Ascending aorta (tissue), 2 donors: ENCODE measurements around the gene COL8A1. TPM values are rescaled to one million over a fixed set of nuclear protein-coding genes. Genes with fewer than 3 reads are reported as not detected.

Source experiments
- DNase-seq, 2 donors: peaks; one replicate each; pipeline ENCODE4 v3.0.0-alpha.2; 2019; ENCODE audit warnings: low spot score in 2 of 2
- H3K27ac ChIP-seq, 2 donors: fragments of 200-600 bp; sonication (generic); one replicate each; pipeline ENCODE4 v1.5.1; 2016 to 2017; ENCODE audit warnings: mild to moderate bottlenecking in 1 of 2
- H3K27me3 ChIP-seq: fragments of 200-600 bp; sonication (generic); one replicate; pipeline ENCODE4 v1.5.1; 2017
- H3K36me3 ChIP-seq, 2 donors: fragments of 200-600 bp; sonication (generic); one replicate each; pipeline ENCODE4 v1.5.1; 2016
- H3K4me1 ChIP-seq, 2 donors: fragments of 200-600 bp; sonication (generic); one replicate each; pipeline ENCODE4 v1.5.1; 2016 to 2017; ENCODE audit warnings: mild to moderate bottlenecking in 1 of 2
- H3K4me3 ChIP-seq, 2 donors: fragments of 200-600 bp; sonication (generic); one replicate each; pipeline ENCODE4 v1.5.1; 2016 to 2017; ENCODE audit warnings: mild to moderate bottlenecking in 1 of 2
- H3K9me3 ChIP-seq, 2 donors: fragments of 200-600 bp; sonication (generic); one replicate each; pipeline ENCODE4 v1.5.1; 2016
- CTCF ChIP-seq, 3 experiments: fragments of 200-600 bp in 2 of 3; fragments of 450-650 bp in 1 of 3; sonication (generic) in 2 of 3; IDR thresholded peaks; one replicate each; pipeline ENCODE4 v1.5.1; 2016 to 2019; ENCODE audit warnings: antibody characterized with exemption in 3 of 3, mild to moderate bottlenecking in 1 of 3, moderate library complexity in 1 of 3
- intact Hi-C: fragments of 100-400 bp; cut with DNase I; formaldehyde crosslinking; loops from one replicate; pipeline ENCODE4 v1.15.1; 2023
- total RNA-seq: library from RNA; depleted of rRNA; stranded (reverse); fragments of >200 nt; gene quantifications from one replicate; pipeline ENCODE4 v1.1.0, GENCODE V29; 2016

Gene COL8A1
- total RNA-seq, 1 donor from 2014 or later, result 459 TPM

- Histone ChIP-seq H3K27ac (peak overlapping the region; percentile 44 to 63), H3K9me3 (no peaks in the 10 kb centered on the region), H3K4me1 (peaks cover 3 to 44% of the 10 kb centered on the region in 2 donors), H3K36me3 (peaks cover 0 to 18% of the 10 kb centered on the region in 2 donors), H3K4me3 (no peak overlapping the region), H3K27me3 (no peaks in the 10 kb centered on the region)
- intact Hi-C loops, result loop anchor here (5.0 kb wide), 1 partner anchor 46 kb away; no protein-coding TSS in a partner anchor
- no peak for TF ChIP-seq CTCF (IDR thresholded peaks at IDR 0.05)
- DNase-seq, result no peak
These were observed 68.0 kb downstream of the COL8A1 start for GRCh38 chr3:99706410-99706809.

DNA sequence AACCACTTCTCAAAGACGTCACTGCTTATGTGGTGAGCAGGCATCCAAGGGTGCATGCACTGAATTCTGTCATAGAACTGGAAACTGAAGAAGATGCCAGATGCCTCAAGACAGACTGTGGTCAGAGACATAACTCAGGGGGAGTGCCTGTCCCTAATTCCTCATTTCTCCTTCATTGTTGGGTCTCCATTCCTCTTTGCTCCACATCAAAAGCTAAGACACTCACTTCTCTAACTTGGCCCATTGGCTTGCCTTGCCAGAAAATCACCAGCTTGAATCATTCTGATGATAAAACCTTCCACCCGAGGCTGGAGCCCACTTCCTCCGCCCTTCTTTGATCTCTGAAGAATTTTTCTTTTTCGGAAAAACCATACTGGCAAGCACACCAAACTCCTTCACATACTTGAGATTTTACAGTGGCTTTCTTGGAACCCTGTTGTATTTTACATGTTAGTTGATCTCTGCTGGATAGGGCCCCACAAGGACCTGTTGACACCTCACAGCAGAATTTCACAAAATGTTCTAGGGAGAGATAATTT lies 69.9 kb downstream of the COL8A1 start:
- intact Hi-C loops, result loop anchor here (5.0 kb wide), 1 partner anchor 44 kb away; no protein-coding TSS in a partner anchor
- no peak for DNase-seq
- H3K36me3 ChIP-seq, result peaks cover 0 to 14% of the 10 kb centered on the region in 2 donors
- no peak for TF ChIP-seq CTCF (IDR thresholded peaks at IDR 0.05)
- H3K27me3 ChIP-seq, result no peaks in the 10 kb centered on the region
- H3K4me3 ChIP-seq, result no peak overlapping the region
- no peaks in the 10 kb centered on the region for H3K9me3 ChIP-seq
- H3K4me1 ChIP-seq, result peaks cover 3 to 42% of the 10 kb centered on the region in 2 donors
- H3K27ac ChIP-seq, result peak overlapping the region; percentile 60 to 63

- Histone ChIP-seq H3K4me3 (no peak overlapping the region), H3K4me1 (peaks cover 3 to 45% of the 10 kb centered on the region in 2 donors), H3K9me3 (no peaks in the 10 kb centered on the region), H3K27me3 (no peaks in the 10 kb centered on the region), H3K36me3 (peaks cover 0 to 10% of the 10 kb centered on the region in 2 donors), H3K27ac (peak overlapping the region; percentile 23 to 63)
- intact Hi-C loops, result loop anchor here (5.0 kb wide), 2 partner anchors 43 to 52 kb away; no protein-coding TSS in a partner anchor
- DNase-seq, result no peak
- TF ChIP-seq CTCF (IDR thresholded peaks at IDR 0.05), result no peak
These were observed 71.3 kb downstream of the COL8A1 start for GRCh38 chr3:99709686-99710085.

DNA sequence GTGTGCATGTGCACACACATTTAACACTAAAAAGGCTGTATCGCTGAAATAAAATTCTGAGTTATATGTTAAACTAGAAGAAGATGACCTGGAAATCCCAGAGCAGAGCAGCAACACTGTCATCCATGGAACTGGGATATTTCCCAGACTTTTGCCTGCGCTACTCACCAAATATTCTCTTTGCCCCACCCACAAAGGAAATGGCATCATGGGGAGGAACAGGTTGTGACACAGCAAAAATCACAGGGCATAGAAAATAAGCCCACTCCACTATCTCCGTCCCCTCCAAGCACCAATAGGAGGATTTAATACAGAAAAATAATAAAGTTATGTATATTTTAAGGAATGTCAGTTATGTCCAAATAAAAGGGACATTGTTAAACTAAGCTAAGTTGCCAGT lies 71.7 kb downstream of the COL8A1 start:
- Histone ChIP-seq H3K4me3 (no peak overlapping the region), H3K9me3 (no peaks in the 10 kb centered on the region), H3K4me1 (peaks cover 3 to 45% of the 10 kb centered on the region in 2 donors), H3K36me3 (peaks cover 0 to 9% of the 10 kb centered on the region in 2 donors), H3K27ac (peak overlapping the region; percentile 19 to 23), H3K27me3 (no peaks in the 10 kb centered on the region)
- intact Hi-C loops, result loop anchor here (5.0 kb wide), 1 partner anchor 53 kb away; no protein-coding TSS in a partner anchor
- TF ChIP-seq CTCF (IDR thresholded peaks at IDR 0.05), result no peak
- DNase-seq, result no peak

- Histone ChIP-seq H3K9me3 (no peaks in the 10 kb centered on the region), H3K27me3 (no peaks in the 10 kb centered on the region), H3K36me3 (peaks cover 0 to 9% of the 10 kb centered on the region in 2 donors), H3K4me1 (peaks cover 0 to 45% of the 10 kb centered on the region in 2 donors), H3K4me3 (no peak overlapping the region), H3K27ac (peak overlapping the region; percentile 23 to 42)
- intact Hi-C loops, result loop anchor here (5.0 kb wide), 1 partner anchor 54 kb away; no protein-coding TSS in a partner anchor
- no peak for DNase-seq
- TF ChIP-seq CTCF (IDR thresholded peaks at IDR 0.05), result no peak
These were observed 73.0 kb downstream of the COL8A1 start for GRCh38 chr3:99711351-99711750.
